ENCODE data around the gene APOE. TPM values are rescaled to one million over a fixed set of nuclear protein-coding genes. Genes with fewer than 3 reads are reported as not detected.

APOE gene
- total and polyA plus RNA-seq, 2 of the 13 experiments (the other 11 are each of a cell fraction or from before 2014, with no cell fraction given): 1,328 to 1,470 TPM

GRCh38 chr19:44924243-44924725 is 18.7 kb downstream of the APOE start (continued):
- TF ChIP-seq, protein P1, sequence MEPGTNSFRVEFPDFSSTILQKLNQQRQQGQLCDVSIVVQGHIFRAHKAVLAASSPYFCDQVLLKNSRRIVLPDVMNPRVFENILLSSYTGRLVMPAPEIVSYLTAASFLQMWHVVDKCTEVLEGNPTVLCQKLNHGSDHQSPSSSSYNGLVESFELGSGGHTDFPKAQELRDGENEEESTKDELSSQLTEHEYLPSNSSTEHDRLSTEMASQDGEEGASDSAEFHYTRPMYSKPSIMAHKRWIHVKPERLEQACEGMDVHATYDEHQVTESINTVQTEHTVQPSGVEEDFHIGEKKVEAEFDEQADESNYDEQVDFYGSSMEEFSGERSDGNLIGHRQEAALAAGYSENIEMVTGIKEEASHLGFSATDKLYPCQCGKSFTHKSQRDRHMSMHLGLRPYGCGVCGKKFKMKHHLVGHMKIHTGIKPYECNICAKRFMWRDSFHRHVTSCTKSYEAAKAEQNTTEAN (CRISPR knock-in tag; conservative IDR thresholded peaks at IDR 0.05): peak; percentile 71; the same call in 1 of the 2 replicates
- TF ChIP-seq ZFYVE20 (CRISPR knock-in tag; IDR thresholded peaks at IDR 0.05; ENCODE audit: borderline replicate concordance, low read depth): no peak
- no peak for TF ChIP-seq CSRNP2 (CRISPR knock-in tag; conservative IDR thresholded peaks at IDR 0.05; ENCODE audit: low read depth)
- peak; percentile 79; the same call in 1 of the 2 replicates for TF ChIP-seq SSRP1 (CRISPR knock-in tag; IDR thresholded peaks at IDR 0.05)
- peak; percentile 48; the same call in 1 of the 2 replicates for TF ChIP-seq SMAD1 (CRISPR knock-in tag; IDR thresholded peaks at IDR 0.05; ENCODE audit: borderline replicate concordance, low read depth)
- TF ChIP-seq, protein P2, sequence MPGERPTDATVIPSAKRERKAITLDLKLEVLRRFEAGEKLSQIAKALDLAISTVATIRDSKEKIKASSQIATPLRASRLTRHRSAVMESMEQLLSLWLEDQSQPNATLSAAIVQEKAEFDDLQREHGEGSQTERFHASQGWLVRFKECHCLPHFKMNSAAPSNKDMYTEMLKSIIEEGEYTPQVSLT (CRISPR knock-in tag; IDR thresholded peaks at IDR 0.05; ENCODE audit: borderline replicate concordance, low read depth): no peak
- TF ChIP-seq ZNF691 (CRISPR knock-in tag; IDR thresholded peaks at IDR 0.05; ENCODE audit: borderline replicate concordance, low read depth): peak; percentile 94
- TF ChIP-seq ZNF430 (CRISPR knock-in tag; IDR thresholded peaks at IDR 0.05): peak; percentile 77; the same call in 1 of the 2 replicates
- TF ChIP-seq SIN3A (IDR thresholded peaks at IDR 0.05; ENCODE audit: borderline replicate concordance, low read depth, low read length): peak; percentile 69; the same call in 1 of the 2 replicates
- TF ChIP-seq DMAP1 (CRISPR knock-in tag; IDR thresholded peaks at IDR 0.05): peak; percentile 90
- TF ChIP-seq RBM22 (optimal IDR thresholded peaks at IDR 0.05; ENCODE audit: low read length): peak; percentile 23
- peak; percentile 59; the same call in 1 of the 2 replicates for TF ChIP-seq ZNF12 (CRISPR knock-in tag; IDR thresholded peaks at IDR 0.05)
- no peak for TF ChIP-seq ZIK1 (CRISPR knock-in tag; IDR thresholded peaks at IDR 0.05; ENCODE audit: borderline replicate concordance, low read depth)
- no peak for TF ChIP-seq ZNF34 (CRISPR knock-in tag; IDR thresholded peaks at IDR 0.05; ENCODE audit: borderline replicate concordance)
- TF ChIP-seq HNRNPUL1 (IDR thresholded peaks at IDR 0.05; ENCODE audit: low read depth, low read length): no peak
- 0 out of 2 replicates have a peak, but pooled peaks have one; percentile 33 for TF ChIP-seq ADNP (CRISPR knock-in tag; IDR thresholded peaks at IDR 0.05)
- TF ChIP-seq IKZF1 (IDR thresholded peaks at IDR 0.05): no peak
- peak; percentile 74; the same call in 1 of the 2 replicates for TF ChIP-seq JUNB (CRISPR knock-in tag; IDR thresholded peaks at IDR 0.05; ENCODE audit: borderline replicate concordance)
- peak; percentile 94 for TF ChIP-seq TBX2 (CRISPR knock-in tag; IDR thresholded peaks at IDR 0.05; ENCODE audit: borderline replicate concordance)
- TF ChIP-seq NPAS2 (CRISPR knock-in tag; IDR thresholded peaks at IDR 0.05; ENCODE audit: borderline replicate concordance): no peak
- no peak for TF ChIP-seq ZNF713 (CRISPR knock-in tag; IDR thresholded peaks at IDR 0.05)
- TF ChIP-seq NCOR1 (IDR thresholded peaks at IDR 0.05; ENCODE audit: borderline replicate concordance, low read length): peak; percentile 92; the same call in 1 of the 2 replicates
- peak; percentile 97 for TF ChIP-seq FOSL2 (CRISPR knock-in tag; IDR thresholded peaks at IDR 0.05)
- no peak for TF ChIP-seq ZNF776 (CRISPR knock-in tag; IDR thresholded peaks at IDR 0.05)
- peak; percentile 92 for TF ChIP-seq ZBTB37 (CRISPR knock-in tag; IDR thresholded peaks at IDR 0.05)
- no peak for TF ChIP-seq ARNT (IDR thresholded peaks at IDR 0.05)
- TF ChIP-seq GABPB1 (CRISPR knock-in tag; IDR thresholded peaks at IDR 0.05): peak; percentile 64

Data from HepG2 (cell line).